GM06990 (cell line): ENCODE data around the gene LRRC14B.
"Not testable (repeated sequence)": the region's sequence is repeated elsewhere in the genome, so short reads cannot be mapped to it uniquely, and the experiment has no call there.

ENCODE experiments used
- DNase-seq: peaks from one replicate; pipeline ENCODE4 v3.0.0-alpha.2; 2011; ENCODE audit not compliant: insufficient read length; ENCODE audit errors: extremely low read depth
- H3K27me3 ChIP-seq: replicated peaks from 2 replicates; pipeline ENCODE4 v1.6.0; 2011; ENCODE audit warnings: low read length; ENCODE audit not compliant: control insufficient read depth, insufficient read depth
- H3K36me3 ChIP-seq: 2 replicates; pipeline ENCODE4 v1.5.1; 2011; ENCODE audit warnings: low read length; ENCODE audit not compliant: control insufficient read depth, insufficient read depth
- H3K4me3 ChIP-seq: replicated peaks from 2 replicates; pipeline ENCODE4 v1.5.1; 2011; ENCODE audit warnings: low read depth, mild to moderate bottlenecking, control low read depth, low read length
- CTCF ChIP-seq: IDR thresholded peaks from 2 replicates; pipeline ENCODE4 v1.5.1; 2011; ENCODE audit warnings: low read length, control low read depth, mild to moderate bottlenecking, inconsistent platforms; ENCODE audit not compliant: insufficient read depth, poor library complexity, severe bottlenecking

Gene LRRC14B

GRCh38 chr5:163841-164240 is 27.5 kb upstream of the LRRC14B start:
- TF ChIP-seq CTCF = no peak
- H3K36me3 ChIP-seq = no peaks in the 10 kb centered on the region

GRCh38 chr5:164244-164643 is 27.1 kb upstream of the LRRC14B start:
- DNase-seq = no peak

More at GRCh38 chr5:163841-164240, 27.5 kb upstream of the LRRC14B start:
- no peaks in the 10 kb centered on the region; the same call in 1 of the 2 replicates for H3K27me3 ChIP-seq
- H3K4me3 ChIP-seq = no peak overlapping the region
- no peak for DNase-seq

GRCh38 chr5:164783-165182 is 26.5 kb upstream of the LRRC14B start:
- H3K36me3 ChIP-seq, DNase-seq, H3K27me3 ChIP-seq, H3K4me3 ChIP-seq: not testable (repeated sequence)

More at GRCh38 chr5:164244-164643, 27.1 kb upstream of the LRRC14B start:
- H3K27me3 ChIP-seq = no peaks in the 10 kb centered on the region; the same call in 1 of the 2 replicates
- H3K36me3 ChIP-seq = no peaks in the 10 kb centered on the region
- H3K4me3 ChIP-seq = no peak overlapping the region
- no peak for TF ChIP-seq CTCF

GRCh38 chr5:166441-167372 is 24.6 kb upstream of the LRRC14B start:
- Histone ChIP-seq H3K4me3 (no peak overlapping the region), H3K36me3 (no peaks in the 10 kb centered on the region), H3K27me3 (no peaks in the 10 kb centered on the region; the same call in 1 of the 2 replicates)
- DNase-seq = no peak
- TF ChIP-seq CTCF = no peak

- no peak for DNase-seq
- Histone ChIP-seq H3K27me3 (no peaks in the 10 kb centered on the region), H3K4me3 (no peak overlapping the region)
These were observed 23.8 kb upstream of the LRRC14B start for GRCh38 chr5:167511-167910.

More at GRCh38 chr5:167511-167910, 23.8 kb upstream of the LRRC14B start:
- TF ChIP-seq CTCF = no peak
- no peaks in the 10 kb centered on the region for H3K36me3 ChIP-seq
